ENCODE data around the gene CTTNBP2NL.

GRCh38 chr1:112357467-112357866 lies 38.5 kb upstream of the CTTNBP2NL start:
- TF ChIP-seq CTCF (IDR thresholded peaks at IDR 0.05) (no peak), POLR2A (IDR thresholded peaks at IDR 0.05) (no peak)

Data from testis (tissue), 2 donors.